GF-D8 (cell line): ENCODE data around the gene NDUFAF8.

ENCODE experiments used
- DNase-seq: peaks from one replicate; lab custom pipeline; 2025; lab: John Stamatoyannopoulos, UW

Gene NDUFAF8

DNA sequence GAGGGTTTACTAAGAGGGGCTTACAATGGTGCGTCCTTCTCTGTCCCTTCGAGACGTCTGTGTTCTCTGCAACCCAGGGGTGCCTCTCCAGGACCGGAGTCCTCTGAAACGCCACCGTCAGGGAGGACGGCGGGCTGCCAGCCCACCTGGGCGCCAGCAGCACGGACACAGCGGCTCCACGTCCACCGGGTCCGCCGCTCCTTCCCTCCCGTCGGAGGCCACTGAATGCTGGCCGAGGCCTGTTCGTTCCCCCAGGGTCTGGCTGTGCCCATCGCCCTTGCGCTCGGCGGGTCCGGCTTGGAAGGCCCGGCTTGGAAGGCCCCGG lies 666 bp upstream of the NDUFAF8 start:
- DNase-seq = no peak

DNA sequence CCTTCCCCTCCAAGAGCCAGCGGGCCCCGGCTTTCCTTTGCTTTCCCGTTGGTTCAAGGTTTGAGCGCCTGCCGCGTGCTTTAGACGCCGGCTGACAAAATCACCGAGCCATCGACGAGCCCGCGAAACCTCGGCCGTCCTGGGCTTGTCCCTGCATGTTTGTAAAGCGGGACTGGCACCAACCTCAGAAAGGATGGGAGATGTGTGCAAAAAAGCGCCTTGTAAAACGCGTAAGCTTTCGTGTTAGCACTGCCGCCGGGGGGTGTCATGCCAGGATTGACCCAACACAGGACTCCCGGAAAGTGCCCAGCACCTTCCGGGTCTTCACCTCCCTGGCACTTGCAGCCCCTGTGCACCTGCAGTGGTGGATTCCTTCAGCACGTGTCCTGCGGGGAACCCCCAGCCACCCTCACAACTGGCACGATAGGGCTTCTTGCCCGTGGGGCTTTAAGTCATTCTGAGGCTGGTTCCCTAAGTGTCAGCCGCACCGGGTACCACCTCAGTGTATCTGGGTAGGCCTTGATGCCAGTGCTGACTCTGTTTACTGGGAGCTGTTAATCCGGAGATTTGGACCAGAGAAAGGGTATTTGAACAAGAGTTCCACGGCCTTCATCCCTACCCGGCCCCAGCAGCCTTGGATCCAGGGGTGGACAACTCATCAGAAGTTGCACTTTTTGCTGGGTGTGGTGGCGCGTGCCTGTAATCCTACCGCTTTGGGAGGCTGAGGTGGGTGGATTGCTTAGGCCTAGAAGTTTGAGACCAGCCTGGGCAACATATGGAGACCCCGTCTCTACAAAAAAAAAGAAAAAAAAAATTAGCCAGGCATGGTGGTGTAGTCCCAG lies 817 bp downstream of the NDUFAF8 start:
- no peak for DNase-seq

DNA sequence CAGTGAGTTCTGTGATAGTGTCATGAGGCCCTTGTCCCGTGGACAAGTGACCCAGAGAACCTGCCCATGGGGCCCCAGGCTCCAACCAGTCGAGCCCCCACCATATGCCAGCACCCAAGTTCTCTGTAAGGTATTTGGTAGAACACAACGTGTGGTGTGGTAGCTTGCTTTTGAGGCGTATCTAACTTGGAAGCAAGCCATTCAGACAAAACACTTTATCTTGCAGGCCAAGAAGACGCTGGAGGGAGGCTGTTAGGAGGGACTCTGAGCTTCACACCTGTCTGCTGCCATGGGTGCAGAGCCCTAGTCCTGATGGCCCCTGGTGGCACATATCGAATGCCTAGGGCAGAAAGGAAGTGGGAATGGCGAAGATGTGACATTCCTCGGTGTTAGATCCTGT lies 1.6 kb downstream of the NDUFAF8 start:
- no peak for DNase-seq

DNA sequence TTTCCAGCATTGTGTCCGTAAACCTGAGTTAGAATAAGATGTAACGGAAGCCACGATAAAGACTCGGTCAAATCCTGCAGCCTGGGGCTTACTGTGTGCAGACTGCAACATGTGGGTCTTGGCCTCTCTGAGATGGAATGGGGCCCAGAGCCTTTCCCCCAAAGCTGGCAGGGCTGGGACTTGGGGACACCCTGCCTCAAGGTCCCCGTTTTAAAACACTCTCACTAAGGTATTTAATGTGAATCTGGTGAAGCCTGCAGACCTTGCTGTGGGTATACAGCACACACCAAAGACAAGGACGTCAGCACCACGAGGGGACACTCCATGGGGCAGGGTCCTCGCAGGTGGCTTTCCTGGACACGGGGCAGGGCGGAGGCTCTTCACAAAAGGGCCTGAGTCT lies 2.1 kb downstream of the NDUFAF8 start:
- DNase-seq = no peak

DNA sequence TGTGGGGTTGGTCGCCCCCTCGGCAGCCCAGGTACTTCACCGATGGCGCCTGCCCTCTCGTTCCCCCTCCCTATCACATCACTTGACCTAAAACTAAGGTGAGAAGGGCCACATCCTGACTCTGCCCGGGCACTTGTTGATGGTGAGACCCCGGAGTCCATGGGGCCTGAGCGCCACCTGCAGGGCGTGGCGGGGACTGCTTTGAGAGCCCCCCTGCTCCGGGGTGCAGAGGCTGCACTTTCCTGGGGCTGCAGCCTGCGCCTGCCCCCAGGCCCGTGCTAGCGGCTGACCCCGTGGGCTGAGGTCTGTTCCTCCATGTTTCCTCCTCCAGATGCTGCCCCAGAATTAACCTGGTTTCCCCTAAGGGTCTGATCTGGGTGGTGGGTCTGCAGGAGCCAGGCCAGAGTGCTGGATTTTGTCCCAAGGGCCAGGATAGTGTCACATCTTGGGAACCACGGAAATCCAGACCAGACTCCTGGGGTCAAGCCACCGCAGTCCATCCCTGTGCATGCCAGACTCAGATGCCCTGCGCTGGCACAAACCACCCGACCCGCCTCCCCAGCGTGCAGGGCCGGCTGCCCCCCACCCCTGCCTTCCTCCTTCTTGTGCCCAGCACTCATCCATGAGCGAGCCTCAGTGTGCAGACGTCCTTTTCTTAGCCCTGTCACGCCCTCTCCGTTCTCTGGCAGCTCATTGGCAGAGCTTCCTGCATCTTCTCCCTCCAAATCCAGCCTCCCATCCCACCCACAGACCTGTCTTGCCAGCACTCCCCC lies 2.7 kb downstream of the NDUFAF8 start:
- DNase-seq = peak; percentile 3

DNA sequence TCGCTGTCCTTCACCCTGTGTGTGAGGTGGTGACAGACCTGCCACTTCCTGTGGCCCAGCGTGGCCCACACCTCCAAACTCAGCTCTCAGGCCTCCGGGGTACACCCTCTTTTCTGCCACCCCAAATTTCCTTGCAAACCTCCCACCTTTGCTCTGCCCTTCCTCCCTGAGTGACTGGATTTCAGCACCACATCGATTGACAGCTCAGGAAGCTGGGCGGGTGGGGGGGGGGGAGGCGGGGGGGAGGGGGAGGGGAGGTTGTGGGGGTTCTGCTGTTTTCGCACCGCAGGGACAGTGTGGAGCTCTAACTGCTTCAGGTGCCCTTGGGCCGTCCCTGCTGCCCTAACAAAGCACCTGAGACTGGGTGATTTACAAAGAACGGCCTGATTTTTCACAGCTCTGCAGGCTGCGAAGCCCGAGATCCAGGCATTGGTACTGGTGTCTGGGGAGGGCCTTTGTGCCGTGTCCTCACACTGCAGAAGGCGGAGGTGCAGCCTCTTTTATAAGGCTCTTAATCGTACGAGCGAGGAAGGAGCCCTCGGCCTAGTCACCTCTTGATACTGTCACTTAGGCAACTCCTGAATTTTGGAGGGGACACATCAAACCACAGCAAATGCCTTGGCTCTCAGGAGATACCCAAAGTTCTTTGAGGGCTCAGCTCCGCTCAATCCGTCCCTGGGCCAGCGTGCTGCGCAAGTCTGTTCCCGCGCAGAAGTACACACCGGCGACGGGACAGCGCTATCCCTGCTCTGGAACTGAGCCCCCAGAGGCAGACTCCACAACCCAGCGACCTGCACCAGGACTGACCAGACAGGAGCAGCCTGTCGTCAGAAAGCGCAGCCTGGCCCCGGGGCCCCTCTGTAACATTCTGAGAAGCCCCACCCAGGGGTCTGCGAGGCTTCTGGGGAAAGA lies 3.6 kb downstream of the NDUFAF8 start:
- no peak for DNase-seq

DNA sequence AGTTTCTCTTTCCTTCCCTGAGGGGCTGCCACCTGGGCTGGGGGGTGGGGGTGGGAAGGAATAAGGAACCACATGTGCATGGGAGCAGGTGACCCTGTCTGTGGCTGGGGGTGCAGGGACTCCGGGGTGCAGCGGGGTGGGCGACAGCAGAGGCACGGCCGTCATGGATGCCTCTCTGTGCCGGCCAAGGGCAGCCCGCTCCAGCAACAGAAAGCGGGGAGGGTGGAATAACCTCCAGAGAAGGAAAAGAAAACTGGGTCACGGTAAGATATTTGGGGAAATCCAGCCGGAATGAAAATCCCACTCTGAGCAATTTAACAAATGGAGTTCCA lies 4.2 kb downstream of the NDUFAF8 start:
- DNase-seq = no peak

DNA sequence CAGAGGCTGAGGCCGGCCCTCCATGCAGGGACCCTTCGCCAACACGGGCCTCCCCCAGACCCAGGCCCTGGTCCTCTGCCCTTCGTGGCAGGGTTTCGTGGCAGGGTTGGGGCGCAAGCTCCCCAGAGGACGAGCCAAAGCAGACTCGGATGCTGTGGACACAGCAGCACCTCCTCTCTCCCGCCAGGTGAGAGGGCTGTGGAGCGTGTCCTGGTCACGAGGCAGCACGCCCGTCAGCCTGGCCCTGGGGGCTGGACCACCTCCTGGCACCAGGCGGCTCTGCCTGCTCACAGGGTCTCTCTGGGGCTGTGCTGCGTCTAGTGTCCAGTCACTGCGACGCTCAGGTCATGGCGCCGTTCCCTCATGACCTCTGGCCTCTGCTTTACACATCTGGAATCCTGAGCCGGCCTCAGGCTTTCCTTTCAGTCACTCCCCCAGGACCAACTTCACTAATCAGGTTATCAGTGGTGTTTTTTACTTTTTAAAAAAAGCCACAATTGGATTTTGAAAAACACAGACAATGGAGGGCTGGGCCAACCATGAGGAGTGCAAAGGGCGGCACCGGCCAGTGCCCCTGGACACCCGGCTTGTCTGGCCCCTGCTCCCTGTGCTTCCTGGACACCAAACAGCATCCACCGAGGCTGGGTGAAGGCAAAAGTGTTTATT lies 5.4 kb downstream of the NDUFAF8 start:
- DNase-seq = no peak

DNA sequence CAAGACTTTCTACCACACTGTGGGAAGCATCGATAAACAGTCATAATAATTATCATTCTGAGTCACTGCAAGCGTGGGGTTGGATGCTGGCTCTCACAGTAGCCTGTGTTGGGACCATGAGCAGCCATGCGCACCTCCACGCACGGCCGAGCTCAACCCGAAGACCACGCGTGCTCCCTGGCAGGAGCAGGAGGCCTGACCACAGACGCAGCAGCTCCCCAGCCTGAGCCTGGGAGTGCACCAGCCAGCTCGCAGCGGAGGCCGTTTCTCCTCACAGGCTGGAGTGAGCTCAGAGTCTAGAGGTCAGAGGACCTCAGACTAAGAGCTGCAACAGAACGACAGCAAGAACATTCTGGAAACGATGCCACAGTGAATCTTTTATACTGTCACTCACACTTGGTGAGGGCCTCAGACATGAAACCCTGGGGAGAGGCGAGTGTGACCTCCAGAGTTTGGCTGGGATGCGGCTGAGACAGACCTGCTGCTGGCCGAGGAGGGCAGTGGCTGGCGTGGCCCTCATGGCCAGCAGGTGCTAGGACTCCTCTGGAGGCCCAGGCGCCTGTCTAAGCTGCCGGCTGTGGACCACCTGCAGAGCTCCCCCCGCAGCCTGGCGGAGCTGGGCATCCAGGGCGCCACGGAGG lies 6.0 kb downstream of the NDUFAF8 start:
- no peak for DNase-seq

DNA sequence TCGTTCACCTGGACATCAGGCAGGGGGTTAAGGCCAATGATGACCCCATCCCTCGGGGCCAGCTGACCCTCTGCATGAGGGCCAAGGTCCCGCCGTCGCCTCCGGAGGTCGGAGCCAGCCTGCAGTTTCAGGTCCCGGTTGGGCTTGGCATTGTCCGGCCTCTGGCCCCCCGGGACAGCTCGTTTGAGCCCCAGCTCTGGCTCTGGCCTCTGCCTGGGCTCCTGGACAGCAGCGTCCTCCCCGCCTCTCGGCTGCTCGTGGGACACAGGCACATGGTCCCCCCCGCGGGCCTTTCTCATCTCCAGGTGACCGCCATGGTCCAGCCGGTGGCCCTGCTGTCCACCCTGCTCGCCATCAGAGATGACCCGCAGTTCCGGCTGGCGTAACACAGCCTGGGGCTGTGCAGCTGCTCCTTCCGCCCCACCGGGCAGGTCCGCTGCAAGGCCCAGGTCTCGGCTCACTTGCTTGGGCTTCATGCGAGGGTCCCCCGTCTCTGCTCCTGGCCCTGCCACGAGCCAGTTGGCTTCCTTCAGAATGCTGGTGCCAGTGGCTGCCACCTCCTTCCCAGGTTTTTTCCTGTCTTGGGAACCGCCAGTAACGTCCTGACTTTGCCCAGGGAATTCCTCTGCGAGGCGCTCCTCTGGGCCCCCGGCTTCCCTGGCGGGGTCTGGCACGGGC lies 6.7 kb downstream of the NDUFAF8 start:
- no peak for DNase-seq

DNA sequence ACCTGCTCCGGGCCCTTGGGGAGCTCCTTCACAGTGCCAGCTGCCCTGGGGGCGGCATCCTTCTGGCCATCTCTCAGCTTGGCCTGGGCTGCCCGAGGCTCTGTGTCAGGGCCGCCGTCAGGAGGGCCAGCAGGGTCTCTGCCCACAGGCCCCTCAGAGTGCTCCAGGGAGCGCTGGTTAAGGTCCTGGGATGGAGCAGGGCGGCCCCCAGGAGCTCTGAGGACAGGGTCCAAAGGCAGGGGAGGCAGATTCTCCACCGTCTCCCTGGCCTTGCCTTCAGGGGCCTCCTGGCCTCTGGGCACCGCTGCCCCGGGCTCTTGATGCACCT lies 7.2 kb downstream of the NDUFAF8 start:
- DNase-seq = no peak

DNA sequence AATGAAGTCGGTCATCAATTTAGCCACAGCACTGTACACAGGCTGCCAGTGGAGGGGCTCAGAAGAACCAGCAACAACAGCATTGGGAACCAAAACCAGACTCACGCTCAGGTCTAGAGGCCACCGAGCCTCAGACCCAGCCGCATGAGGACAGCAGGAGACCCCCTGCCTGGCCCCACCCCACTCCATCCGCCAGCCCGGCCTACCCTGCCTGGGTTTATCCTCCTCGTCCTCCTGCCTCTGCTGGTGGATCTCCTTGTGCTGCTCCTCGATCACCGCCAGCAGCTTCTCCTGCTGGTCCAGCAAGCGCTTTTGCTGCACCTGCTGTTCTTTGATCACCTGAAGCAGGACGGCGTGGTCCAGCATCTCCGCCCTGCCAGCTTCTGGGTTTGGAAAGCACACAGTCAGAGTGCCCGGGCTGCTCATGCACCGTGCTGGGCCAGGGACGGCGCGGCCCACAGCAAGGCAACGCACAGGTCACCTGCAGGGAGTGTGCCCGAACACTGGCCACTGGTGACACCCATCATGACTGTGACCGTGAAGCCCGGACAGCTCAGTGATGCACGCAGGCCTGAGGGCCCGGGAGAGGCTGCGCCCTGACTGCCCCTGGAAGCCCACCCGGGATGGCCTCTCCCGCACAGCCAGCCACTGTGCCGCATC lies 7.7 kb downstream of the NDUFAF8 start:
- DNase-seq = no peak

DNA sequence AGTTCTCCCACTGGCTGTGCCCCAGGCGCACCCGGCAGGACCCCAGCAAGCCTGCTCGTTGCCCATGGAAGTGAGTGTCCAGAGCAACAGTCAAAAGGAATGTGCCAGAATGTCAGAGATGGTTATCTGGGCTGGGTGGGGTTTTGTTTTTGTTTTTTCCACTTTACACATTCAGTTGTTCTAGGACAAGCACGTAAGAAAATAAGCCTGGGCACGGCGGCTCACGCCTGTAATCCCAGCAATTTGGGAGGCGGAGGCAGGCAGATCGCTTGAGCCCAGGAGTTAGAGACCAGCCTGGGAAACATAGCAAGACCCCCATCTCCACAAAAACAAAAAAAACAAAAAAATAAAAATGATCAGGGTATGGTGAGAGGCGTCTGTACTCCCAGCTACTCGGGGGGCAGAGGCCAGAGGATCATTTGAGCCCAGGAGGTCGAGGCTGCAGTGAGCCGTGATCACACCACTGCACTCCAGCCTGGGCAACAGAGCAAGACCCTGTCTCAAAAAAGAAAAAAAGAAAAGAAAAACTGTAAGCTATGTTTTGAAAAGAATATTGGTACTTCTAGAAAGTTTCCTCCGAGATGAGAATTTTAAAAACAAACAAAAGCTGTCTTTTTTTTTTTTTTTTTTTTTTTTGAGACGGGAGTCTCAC lies 8.3 kb downstream of the NDUFAF8 start:
- no peak for DNase-seq

DNA sequence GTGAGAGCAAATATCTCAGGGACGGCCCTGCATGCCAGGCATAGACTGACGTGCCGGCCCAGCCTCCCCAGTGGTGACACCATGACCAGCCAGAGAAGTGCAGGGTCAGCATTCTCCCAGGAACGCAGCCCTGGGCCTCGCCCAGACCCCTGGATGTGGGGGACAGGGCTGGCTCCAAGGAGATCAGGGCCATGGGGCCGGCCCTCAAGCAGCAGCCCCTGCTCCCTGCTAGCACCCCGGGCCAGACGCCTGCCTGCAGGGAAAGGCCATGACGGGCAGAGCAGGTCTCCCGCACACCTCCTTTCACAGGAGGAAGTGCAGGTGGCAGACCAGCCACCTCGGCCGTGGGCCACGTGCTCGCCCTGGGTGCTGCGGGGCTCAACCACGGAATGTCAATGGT lies 9.5 kb downstream of the NDUFAF8 start:
- no peak for DNase-seq

DNA sequence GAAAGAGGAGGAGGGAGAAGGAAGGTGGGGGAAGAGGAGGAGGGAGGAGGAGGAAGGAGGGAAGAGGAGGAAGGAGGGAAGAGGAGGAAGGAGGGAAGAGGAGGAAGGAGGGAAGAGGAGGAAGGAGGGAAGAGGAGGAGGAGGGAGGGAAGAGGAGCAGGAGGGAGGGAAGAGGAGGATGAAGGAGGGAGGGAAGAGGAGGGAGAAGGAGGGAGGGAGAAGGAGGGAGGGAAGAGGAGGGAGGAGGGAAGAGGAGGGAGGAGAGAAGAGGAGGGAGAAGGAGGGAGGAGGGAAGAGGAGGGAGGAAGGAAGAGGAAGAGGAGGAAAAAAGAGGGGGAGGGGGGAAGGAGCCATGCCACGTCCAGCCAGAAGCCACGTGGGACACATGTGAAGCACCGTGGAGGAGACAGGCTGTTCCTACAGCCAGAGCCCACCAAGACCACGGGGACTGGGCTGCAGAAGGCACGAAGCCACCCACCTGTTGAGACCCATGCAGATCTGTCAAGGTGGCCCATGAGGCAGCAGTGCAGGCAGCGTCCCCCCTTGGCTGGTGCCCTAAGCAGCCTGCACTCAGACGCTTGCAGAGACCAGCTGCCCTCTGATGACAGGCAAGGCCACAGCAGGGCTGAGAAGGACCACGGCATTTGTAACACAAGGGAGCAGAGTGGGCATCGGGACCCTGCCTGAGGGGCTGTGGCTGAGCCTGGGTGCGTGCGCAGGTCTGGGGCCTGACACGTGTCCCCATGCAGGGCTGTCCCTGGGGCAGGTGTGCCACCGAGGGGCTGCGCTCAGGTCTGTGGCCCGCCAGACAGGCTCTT lies 10.3 kb downstream of the NDUFAF8 start:
- DNase-seq = no peak

DNA sequence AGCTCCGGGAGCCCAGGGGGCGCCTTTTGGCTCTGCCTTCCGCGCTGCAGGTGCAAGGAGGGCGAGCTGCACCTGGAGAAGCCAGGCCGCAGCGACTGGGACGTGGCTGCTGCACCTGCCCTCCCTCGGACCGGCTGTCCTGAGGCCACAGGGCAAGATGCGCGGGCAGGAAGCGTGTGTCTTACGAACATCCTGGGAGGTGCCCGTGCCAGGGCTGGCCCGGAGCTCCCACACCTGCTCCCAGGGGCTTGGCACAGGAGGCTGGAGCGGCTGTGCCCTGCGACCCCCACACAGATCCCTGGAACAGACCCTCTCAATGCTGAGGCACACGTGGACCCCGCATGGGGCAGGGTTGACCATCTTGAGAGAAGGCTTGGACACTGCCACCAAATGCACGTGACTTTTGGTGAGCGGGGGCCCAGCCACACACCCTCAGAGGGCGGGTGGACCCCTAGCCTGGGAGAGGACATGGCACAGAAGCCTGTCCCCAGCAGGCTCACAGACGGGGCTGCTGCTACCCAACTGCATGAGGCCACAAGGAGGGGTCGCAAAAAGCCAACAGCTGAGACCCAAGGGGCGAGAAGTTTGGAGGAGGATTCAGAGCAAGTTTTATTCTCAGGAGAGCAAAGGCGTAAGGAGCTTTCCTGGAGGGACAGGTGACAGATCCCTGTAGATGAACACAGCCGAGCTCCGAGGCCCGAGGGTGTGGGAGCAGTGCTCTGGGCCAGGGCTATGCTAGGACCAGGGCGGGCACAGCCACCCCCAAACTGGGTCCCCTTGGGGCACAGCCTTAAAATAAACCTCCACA lies 11.4 kb downstream of the NDUFAF8 start:
- no peak for DNase-seq

DNA sequence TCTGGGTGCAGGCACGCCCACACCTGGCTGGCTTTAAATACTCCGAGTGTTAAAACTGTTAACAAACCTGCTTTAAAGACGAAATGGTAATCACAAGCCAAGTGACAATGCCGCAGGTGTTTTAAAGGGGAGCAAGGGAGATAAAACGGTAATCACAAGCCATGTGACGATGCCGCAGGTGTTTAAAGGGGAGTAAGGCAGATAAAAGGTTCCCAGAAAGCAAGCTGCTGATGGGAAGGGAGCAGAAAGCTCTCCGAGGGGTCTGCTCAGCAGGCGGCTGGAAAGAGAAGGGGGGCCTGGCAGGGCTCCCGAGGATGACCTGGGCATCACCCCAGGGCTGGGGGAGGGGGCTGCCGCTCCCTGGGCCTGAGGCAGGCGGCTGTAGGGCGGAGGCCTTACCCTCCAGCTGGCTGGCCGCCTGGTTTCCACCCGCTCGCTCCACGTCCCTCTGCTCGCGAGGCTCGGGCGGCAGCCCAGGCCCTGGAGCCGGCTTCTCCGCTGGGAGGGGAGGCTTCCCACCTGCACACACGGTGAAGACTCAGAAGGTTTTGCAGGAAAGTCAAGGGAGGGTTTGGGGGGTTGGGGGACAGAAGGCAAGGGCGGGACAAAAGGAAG lies 12.1 kb downstream of the NDUFAF8 start:
- no peak for DNase-seq

DNA sequence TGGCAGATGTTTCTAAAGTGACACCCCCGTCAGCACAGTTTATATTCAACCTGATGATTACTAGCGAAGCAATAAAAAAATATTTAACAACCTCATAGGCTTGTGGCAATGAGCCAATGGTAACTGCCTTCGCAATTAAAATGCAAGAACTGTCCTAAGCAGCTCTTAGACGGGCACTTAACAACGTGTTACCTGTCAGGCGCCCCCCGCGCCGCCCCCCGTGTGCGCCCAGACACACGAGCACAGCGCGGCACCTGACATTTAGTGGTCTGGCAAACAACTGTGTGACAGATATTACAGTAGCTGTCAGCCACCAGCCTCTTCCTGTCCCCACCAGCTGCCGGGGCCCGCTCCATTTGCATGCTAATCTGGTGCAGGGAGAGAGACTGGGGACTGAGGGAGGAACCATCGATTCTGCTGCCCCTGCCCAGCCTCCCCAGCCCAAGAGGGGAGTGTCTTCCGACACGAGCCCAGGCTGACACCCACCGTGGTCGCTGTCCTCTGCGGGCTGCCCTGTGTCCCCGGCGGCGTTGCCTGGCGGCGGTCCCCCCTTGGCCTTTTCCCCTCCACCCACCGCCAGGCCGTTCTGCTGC lies 12.7 kb downstream of the NDUFAF8 start:
- DNase-seq = no peak
